Measurements from ENCODE around the gene SNRPA. TPM values are rescaled to one million over a fixed set of nuclear protein-coding genes. Genes with fewer than 3 reads are reported as not detected.

SNRPA gene
- total RNA-seq (2014; rRNA removed; shearing (Covaris generic); ENCODE audit: low replicate concordance): 66.4 and 68.4 TPM in 2 replicates

GRCh38 chr19:40750874-40751537 lies at the start of gene SNRPA:
Gene SNRPA, plus strand, starts transcription at chr19:40751203. Its CDS starts 206 bp downstream, at chr19:40751409.
- no peaks in the 10 kb centered on the region for H3K9me3 ChIP-seq
- H3K36me3 ChIP-seq: peaks cover 40% of the 10 kb centered on the region
- H3K27me3 ChIP-seq: no peaks in the 10 kb centered on the region
- peak; percentile 99 for DNase-seq
- H3K4me3 ChIP-seq: peak within 1 kb of the TSS; percentile 84

DNA sequence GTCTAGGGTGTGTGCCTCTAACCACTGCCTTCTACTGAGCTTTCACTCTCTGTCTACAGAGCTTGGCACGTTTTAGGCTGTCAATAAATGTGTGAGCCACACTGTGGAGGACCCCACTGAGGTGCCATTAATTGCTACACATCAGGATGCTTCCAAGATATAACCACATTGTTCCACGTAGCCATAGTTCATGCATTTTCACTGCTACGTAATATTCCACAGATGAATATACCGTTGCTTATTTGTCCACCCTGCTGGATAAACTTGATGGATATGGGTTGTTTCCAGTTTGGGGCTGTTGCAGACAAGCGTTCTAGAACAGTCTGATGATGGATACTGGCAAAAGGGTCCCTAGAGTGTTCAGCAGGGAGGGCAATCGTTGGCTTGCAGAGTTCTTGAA lies 49.2 kb upstream of the SNRPA start:
- Histone ChIP-seq H3K4me3 (no peak overlapping the region), H3K9me3 (no peaks in the 10 kb centered on the region), H3K36me3 (peaks cover 46% of the 10 kb centered on the region), H3K27me3 (no peaks in the 10 kb centered on the region)
- no peak for DNase-seq

GRCh38 chr19:40702337-40703012 lies 48.5 kb upstream of the SNRPA start:
- no peak overlapping the region for H3K4me3 ChIP-seq
- no peak for DNase-seq
- peaks cover 43% of the 10 kb centered on the region for H3K36me3 ChIP-seq
- no peaks in the 10 kb centered on the region for H3K27me3 ChIP-seq
- H3K9me3 ChIP-seq: no peaks in the 10 kb centered on the region

GRCh38 chr19:40703029-40703755 lies 47.8 kb upstream of the SNRPA start:
- Histone ChIP-seq H3K4me3 (no peak overlapping the region), H3K27me3 (no peaks in the 10 kb centered on the region), H3K9me3 (no peaks in the 10 kb centered on the region), H3K36me3 (peaks cover 47% of the 10 kb centered on the region)
- no peak for DNase-seq

DNA sequence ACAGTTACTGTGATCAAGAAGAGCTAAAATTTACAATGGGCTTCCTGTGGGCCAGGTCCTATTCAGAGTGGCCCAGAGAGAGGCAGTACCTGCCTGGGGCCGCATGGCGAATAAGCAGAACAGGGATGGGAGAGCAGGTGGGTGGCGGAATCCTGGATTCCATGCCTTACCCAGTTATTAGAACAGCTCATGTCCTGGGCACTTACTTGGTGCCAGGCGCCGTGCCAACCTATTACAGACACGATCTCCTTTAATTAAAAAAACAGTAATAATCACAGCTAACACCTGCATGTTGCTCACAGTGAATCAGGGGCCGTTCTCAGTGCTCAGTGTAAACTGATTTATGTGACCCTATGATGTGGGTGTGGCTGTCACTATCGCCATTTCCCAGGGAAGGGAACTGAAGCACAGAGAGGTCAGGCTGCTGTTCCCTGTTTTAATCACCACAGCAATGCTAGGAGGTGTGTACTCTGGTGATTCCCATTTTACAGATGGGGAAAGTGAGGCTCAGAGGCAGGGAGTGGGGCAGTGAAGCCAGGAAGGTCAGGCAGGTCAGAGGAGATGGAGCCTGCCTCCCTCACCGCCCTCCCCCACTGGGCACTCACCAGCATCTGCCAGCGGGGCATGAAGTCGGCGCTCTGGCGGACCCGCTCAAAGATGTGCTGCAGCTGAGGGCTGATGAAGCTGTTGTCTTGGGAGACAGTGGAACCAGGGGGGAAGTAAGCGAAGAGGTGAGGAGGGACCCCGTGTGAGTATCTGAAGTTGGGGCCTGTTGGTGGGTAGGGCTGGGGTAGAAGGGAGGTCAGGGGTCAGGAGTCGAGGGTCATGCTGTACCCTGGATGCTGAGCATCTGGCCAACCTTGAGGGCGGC lies 46.3 kb upstream of the SNRPA start:
- H3K27me3 ChIP-seq: no peaks in the 10 kb centered on the region
- peaks cover 59% of the 10 kb centered on the region for H3K36me3 ChIP-seq

DNA sequence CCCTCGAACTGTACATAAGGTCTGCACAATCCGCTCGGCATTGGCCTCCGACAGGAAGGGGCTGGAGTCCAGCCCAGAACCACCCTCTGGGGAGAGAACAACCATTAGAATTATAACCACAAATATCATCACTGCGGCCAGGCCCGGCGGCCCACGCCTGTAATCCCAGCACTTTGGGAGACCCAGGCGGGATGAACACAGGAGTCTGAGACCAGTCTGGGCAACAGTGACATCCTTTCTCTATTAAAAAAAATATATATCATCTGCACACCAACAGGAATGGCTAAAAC lies 45.7 kb upstream of the SNRPA start:
- DNase-seq: no peak
- no peaks in the 10 kb centered on the region for H3K9me3 ChIP-seq
- no peaks in the 10 kb centered on the region for H3K27me3 ChIP-seq
- peaks cover 59% of the 10 kb centered on the region for H3K36me3 ChIP-seq
- no peak overlapping the region for H3K4me3 ChIP-seq

More for the DNA sequence above, 46.3 kb upstream of the SNRPA start:
- DNase-seq: no peak
- Histone ChIP-seq H3K9me3 (no peaks in the 10 kb centered on the region), H3K4me3 (no peak overlapping the region)

GRCh38 chr19:40705950-40706619 lies 44.9 kb upstream of the SNRPA start:
- Histone ChIP-seq H3K4me3 (no peak overlapping the region), H3K27me3 (no peaks in the 10 kb centered on the region), H3K36me3 (peaks cover 60% of the 10 kb centered on the region), H3K9me3 (no peaks in the 10 kb centered on the region)
- no peak for DNase-seq

DNA sequence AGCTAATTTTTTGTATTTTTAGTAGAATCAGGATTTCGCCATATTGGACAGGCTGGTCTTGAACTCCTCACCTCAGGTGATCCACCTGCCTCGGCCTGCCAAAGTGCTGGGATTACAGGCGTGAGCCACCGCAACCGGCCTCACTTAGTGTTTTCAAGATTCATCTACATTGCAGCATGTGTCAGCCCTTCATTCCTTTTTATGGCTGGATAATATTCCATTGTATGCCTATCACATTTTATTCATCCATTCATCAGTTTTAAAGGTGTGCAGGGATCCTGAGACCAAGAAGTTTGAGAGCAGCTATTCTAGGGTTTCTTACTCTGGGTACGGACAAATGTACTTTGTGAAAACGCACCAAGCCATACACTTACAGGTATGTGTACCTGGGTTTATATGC lies 43.4 kb upstream of the SNRPA start:
- H3K36me3 ChIP-seq: peaks cover 58% of the 10 kb centered on the region
- no peaks in the 10 kb centered on the region for H3K9me3 ChIP-seq
- H3K27me3 ChIP-seq: no peaks in the 10 kb centered on the region
- H3K4me3 ChIP-seq: no peak overlapping the region
- DNase-seq: no peak

DNA sequence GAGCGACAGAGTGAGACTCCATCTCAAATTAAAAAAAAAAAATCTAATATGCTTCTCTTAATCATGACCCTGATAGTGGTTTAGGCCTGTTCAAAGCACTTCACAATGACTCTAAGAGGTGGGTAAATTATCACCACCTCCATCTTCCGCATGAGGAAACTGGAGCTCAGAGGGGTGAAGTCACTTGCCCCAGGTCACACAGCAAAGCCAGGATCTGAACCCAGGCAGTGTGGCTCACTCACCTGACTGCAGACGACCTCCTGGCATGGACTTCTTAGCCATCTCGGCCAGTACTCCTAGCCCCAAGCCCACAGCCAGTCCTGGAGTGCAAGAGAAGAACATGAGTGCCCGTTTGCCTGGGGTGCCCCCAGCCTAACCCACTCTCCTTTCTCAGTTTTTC lies 41.2 kb upstream of the SNRPA start:
- Histone ChIP-seq H3K4me3 (no peak overlapping the region), H3K9me3 (no peaks in the 10 kb centered on the region), H3K36me3 (peaks cover 47% of the 10 kb centered on the region), H3K27me3 (no peaks in the 10 kb centered on the region)
- no peak for DNase-seq

GRCh38 chr19:40713939-40714338 lies 37.1 kb upstream of the SNRPA start:
- DNase-seq: no peak
- H3K27me3 ChIP-seq: no peaks in the 10 kb centered on the region
- H3K9me3 ChIP-seq: no peaks in the 10 kb centered on the region
- peak overlapping the region; percentile 52; the same call in 1 of the 2 replicates for H3K4me3 ChIP-seq
- peaks cover 30% of the 10 kb centered on the region for H3K36me3 ChIP-seq

- peak; percentile 95 for DNase-seq
- Histone ChIP-seq H3K36me3 (peaks cover 25% of the 10 kb centered on the region), H3K9me3 (no peaks in the 10 kb centered on the region), H3K27me3 (no peaks in the 10 kb centered on the region), H3K4me3 (peak overlapping the region; percentile 52)
Measured at GRCh38 chr19:40714441-40715299, 36.3 kb upstream of the SNRPA start.

DNA sequence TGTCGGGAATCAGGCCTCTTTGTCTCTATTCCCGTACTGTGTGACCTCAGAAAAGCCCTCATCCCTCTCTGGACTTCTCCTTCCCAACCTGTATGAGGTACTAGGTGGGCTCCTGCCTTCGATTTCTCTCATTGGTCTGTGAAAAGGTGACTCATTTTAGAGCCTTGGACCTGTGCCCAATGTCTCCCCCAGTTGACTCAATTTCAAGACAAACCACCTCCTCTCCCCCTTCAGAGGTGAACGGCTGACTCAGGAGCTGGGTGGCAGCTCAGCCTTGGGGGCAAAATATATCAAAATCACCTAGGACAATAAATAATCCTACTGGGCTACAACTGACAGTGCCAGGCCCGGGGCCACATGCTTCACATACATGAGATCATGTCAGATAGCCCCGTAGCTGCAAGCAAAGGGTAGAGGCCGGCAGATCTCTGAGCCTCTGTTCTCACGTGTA lies 34.9 kb upstream of the SNRPA start:
- DNase-seq: peak; percentile 73
- Histone ChIP-seq H3K4me3 (peak overlapping the region; percentile 63), H3K9me3 (no peaks in the 10 kb centered on the region), H3K27me3 (no peaks in the 10 kb centered on the region), H3K36me3 (peaks cover 23% of the 10 kb centered on the region)

- peak within 1 kb of the TSS; percentile 63 for H3K4me3 ChIP-seq
- peaks cover 18% of the 10 kb centered on the region for H3K36me3 ChIP-seq
- H3K9me3 ChIP-seq: no peaks in the 10 kb centered on the region
- peak; percentile 99 for DNase-seq
- no peaks in the 10 kb centered on the region for H3K27me3 ChIP-seq
Measured at GRCh38 chr19:40716482-40717324, 34.3 kb upstream of the SNRPA start, which contains the start of the genes COQ8B and ITPKC. Gene COQ8B, minus strand, starts transcription at chr19:40716886. Its CDS starts 2,254 bp downstream, at chr19:40714632. Gene ITPKC, plus strand, starts transcription at chr19:40717112. Its CDS starts 24 bp downstream, at chr19:40717136.

- Histone ChIP-seq H3K36me3 (peaks cover 24% of the 10 kb centered on the region), H3K4me3 (peak overlapping the region; percentile 63), H3K9me3 (no peaks in the 10 kb centered on the region), H3K27me3 (no peaks in the 10 kb centered on the region)
- no peak for DNase-seq
Measured at GRCh38 chr19:40717325-40717879, 33.6 kb upstream of the SNRPA start.
